Renal cortical epithelial cell (primary cell): ENCODE data around the gene VPS13D. TPM values are rescaled to one million over a fixed set of nuclear protein-coding genes. Genes with fewer than 3 reads are reported as not detected.
"Not testable (repeated sequence)": the region's sequence is repeated elsewhere in the genome, so short reads cannot be mapped to it uniquely, and the experiment has no call there.

Experiments used
- DNase-seq: peaks from one replicate; pipeline ENCODE4 v3.0.0-alpha.2; 2011; ENCODE audit warnings: low read depth
- total RNA-seq: library from RNA; depleted of rRNA; stranded (reverse); fragments of >200 nt; gene quantifications from 2 replicates; pipeline ENCODE4 v1.2.3, GENCODE V29; 2014

Gene VPS13D
- total RNA-seq, 1 donor from 2014 or later, result 74.1 TPM

DNA sequence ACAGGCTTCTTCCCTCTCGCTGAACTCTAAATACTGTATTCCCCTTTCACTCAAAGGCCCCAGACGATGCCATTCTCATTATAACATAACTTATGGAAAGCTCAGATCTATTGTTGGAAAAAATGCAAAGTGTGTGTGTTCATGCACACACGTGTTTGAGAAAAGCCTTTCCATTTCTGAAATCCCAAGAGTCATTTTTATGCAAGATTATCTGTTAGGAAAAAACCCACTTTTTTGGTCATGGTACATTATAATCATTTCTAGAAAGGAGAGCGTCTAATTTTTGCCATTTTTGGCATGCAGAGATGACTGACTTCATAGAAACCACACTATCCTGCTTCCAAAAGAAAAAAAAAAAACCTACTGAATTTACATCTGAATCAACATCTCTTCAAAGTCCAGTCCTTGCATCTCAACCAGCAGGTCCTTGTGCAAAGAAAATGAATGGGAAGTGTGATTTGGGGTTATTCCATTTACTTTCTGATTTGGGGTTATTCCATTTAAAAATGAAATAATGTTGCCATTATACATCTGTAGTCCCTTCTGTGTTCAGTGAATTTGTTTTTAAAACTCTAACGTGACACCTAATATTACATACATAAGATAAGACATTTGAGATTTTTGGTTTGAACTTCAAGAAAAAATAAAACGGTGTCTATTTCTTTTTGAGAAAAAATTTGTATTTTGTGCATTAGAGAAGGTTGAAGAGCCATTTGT, 237.9 kb downstream of the VPS13D start:
- DNase-seq, result no peak

DNA sequence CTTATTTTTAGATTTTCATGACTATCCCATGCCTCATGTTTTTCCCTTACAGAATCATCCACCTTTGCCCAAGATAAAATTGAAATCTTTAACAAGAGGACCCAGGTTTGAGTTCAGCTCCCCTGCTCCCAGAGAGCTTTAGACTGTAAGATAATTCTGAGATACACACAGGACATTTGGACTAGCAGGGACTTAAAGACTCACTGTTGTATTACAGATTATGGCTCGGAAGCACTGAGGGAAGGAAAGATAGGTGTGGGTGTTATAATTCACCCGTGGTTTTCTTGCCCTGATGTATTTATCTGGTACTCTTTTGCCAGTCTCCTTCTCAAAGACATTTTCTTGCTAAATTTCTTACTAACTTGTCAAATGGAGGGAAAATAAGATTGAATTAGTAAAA, 238.5 kb downstream of the VPS13D start:
- no peak for DNase-seq

DNA sequence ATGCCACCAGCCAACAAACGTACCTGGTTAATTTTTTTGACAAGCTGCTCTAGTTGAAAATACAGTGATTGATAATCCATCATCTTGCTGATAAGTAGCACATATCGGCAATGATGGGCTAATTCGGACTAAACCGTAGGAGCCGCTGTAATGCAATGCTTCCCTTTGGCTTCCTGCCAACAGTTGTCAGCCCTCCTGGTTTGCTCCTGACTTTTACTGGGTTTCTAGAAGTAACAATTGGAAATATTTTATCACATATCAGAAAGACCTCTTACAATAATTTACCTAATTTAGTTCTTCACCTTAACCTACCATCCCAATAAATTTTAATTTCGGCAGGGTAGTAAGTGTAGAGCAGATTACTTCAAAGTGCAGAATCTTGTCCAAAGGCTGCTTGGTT, 239.7 kb downstream of the VPS13D start:
- no peak for DNase-seq

DNA sequence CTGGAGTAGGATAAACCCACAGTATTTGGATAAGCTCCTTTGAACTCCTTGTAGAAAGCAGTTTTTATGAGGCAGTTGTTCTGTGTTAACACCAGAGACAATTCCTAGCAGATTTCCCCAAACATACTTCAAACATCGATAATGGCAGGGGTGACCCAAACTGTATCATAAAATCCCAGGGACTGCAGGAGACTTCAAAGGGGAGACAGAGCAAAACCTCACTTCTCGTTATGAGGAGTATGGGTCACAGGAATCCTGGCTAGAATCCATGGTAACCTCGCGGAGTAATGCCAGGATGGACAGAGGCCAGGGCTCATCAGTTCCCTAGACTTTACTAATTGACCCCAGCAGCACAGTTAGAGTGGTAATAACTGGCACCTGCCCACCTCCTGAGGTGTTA, 240.2 kb downstream of the VPS13D start:
- no peak for DNase-seq

DNA sequence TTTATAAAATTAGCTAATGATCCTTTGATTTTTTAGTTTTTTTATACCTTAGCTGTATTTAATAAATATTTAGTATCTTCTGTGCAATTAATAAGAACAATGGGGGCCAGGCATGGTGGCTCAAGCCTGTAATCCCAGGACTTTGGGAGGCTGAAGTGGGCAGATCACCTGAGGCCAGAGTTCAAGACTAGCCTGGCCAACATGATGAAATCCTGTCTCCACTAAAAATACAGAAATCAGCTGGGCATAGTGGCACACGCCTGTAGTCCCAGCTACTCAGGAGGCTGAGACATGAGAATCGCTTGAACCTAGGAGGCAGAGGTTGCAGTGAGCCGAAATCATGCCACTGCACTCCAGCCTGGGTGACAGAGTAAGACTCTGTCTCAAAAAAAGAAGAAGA, 241.1 kb downstream of the VPS13D start:
- DNase-seq, result not testable (repeated sequence)

DNA sequence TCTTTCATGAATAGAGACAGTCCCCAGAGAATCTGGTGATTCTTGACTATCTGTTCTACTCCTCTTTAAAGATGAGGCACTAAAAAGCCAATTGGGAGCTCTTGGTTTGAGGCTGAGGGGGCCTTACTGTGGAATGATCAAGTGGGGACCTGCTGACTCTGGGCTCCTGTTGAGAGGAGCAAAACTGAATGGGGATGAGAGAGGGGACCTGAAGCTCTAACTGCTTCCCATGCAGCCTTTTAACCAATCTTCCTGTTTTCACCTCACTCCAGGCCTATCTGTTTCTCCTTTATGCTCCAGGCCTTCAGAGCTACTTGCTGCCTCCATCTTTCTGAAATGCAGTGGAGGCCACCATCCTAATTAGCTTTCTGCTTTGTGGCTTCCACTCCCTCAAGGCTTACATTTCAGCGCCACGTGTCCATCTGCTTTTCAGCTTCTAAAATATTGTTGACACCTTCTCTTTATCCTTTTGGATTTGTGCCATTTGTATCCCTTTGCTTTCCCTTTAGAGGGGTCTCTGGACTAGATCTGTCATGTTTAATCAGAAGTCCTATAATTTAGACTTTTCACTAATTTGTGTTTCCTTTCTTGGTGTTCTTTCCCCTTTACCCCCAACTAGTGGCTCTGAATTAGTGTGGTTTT, 242.4 kb downstream of the VPS13D start:
- DNase-seq, result no peak

DNA sequence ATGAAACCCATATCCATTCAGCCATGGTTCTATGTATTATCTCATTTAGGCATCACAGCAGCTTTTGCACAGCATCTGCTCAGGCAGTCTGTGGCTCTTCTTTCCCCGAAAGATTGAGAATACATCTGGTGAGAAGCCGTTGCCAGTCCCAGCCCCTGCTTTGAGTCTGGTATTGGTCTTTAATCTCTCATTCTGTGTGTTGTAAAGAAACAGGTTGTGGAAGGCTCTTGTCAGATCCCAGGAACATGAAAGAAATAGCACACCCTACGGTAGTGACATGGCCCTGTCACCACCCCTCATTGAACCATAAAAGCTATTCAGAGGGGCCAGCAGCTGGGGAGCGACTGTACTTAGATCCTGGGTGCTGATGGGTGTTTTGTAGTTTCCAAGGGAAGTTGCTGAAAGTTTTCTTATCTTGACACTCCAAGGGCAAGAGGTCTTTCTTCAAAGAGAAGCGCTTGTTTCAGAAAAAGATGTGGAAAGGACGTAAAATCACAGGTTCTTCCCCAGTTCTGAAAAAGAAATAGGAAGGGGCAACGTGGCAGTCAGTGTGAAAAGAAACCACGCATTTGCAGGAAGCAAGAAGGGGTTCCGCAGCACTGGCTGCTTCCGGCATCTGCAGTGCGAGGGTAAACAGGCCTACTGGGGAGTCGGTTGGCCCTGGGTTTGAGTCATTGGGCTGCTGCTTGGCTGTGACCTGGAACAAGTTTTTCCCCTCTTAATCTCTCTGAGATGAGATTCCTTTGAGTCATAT, 243.1 kb downstream of the VPS13D start:
- DNase-seq, result no peak

DNA sequence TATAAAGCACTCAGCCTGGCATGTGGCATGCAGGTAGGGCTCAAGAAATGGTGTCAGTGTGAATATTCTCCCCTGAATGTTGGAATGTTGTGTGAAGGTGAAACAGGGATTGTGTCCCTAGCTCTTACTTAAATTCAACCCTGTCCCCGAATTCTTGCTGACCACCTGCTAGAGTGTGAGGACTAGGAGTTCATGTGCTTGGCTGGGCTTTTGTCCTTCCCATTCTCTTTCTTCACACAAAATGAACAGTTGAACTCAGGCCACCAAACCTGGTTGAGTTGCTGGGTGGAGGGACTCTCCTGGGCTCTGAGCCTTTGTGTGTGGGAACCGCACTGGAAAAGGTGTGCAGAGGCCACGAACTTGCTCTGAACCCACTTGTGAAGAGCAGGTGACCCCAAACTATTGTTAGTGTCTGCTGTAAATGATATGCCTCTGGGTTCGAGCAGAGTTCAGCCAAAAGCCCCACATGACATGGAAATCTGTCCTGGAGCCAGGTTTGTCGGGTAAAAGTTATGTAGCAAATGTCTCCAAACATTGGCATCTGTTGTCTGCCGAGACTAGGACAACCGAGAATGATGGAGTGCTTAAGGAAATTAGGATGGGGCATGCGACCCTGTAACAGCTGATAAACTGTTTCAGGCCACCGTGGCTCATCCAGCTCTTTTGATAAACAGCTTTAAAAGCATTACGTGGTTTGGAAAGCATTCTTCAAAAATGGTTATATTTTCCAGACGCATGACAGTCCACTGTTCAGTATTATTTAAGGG, 243.9 kb downstream of the VPS13D start:
- DNase-seq, result no peak

DNA sequence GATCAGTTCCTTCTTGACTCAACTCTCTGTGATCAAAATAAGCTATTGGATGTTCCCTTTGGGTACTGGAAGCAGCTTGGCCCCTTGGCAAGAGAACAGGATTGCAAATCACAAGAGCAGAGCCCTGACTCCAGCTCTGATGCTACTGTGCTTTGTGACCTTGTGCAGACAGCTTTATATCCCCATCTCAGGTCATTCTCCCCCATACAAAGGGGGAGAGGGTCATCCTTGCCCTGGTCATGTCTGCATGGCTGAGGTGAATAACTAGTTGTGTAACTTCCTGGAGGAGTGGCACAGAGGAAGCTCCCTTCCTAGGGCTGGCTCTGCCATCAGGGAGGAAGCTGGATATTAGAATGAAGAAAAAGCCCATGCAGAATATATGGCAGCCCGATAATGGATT, 245.3 kb downstream of the VPS13D start:
- DNase-seq, result no peak

DNA sequence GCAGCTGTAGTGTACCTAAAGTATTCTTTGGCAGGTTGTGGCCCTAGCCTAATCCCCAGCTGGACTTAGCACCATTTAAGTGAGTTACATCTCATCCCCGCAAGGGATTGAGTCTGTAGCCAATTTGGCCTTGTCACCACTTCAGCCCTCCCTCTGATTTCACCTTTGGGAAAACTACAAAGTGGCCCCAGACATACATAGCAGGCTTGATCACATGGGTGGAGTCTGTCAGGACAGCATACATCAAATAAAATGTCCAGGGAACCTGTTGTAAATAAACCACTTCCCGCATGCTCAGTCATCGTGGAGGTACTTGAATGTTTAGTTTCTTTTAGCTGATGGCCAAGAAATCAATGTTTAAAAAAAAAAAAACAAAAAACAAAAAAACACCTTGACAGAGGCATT, 245.7 kb downstream of the VPS13D start:
- no peak for DNase-seq

DNA sequence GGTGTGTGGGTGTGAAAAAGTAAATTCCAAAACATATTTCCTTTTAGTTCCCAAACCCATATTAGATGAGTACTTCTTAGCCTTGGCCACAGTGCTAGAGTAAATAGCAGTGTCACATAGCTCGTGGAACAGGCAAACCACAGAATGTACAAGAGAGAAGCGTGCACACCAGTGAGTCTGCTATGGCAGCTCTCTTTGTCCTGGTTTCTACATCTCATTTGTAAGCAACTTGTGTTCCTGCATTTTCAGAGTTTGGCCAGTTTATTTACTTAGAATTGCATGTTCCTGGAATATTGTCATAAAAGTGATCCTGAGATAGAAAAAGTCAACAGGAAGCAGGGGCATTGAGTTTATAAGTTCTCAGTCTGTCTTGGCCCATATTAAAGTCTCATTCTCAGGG, 246.1 kb downstream of the VPS13D start:
- DNase-seq, result peak; percentile 60

DNA sequence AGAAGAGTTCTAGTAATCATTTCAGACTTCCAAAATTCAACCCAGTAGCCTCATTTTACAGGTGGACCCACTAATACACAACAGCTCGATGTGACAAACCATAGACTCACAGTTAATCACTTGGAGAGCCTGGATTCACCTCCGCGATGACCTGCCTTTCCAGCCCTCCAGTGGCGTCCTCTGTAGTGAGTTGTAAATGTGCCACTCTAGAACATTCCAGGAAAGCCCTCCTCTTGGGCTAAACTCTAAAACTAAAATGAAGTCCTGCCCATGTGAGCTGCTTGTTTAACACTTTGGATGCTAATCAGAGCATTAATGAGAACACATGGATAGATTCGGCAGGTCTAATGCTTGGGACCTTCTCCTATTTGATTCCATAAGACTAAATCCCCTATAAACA, 247.5 kb downstream of the VPS13D start:
- DNase-seq, result no peak

DNA sequence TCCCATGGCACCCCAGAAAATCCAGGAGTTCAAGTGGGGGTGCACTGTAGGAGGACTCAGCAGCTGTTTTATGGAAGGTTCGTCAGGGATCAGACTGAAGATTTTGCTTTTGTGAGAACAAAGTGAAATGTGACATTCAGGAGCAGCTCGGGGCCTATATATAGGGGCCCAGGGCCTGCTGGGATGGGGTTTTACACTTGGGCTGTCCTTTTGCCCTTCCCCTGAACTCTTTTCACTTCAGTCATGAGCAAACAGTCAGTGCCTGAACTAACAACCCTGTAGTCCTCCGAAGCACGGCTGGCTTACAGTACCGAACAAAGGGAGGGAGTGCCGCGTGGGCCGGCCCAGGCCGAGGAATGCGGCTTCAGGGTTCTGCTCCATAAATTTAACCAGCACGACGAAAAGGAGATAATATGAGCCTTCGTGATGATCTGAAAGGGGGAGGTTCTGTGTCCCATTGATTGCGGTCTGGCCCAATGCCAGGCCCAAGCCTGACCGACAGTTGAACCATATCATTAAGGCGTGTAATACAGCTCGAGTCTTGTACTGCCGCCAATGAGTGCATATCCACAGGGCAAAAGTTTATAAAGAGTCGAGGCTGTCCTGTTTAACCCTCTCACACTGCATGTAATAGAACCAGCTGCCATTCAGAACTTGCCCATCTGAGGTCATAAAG, 248.2 kb downstream of the VPS13D start:
- DNase-seq, result peak; percentile 97

DNA sequence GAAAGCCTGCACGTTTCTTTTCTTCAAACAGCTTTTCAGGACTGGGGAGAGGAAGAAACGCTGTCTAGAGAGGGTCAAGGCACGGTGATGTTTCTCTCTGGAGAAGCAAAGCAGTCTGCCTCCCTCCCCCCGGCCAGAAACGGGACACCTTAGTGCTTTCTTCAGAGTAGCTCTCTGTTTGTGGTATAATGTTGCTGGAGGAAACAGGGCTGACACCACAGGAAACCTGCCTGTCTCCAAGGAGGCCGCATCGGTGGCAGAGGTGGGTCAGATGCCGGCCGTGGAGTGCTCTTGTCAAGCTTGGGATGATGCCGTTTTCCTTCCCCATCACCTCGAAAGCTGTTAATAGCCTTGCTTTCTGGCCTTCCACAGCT, 248.8 kb downstream of the VPS13D start:
- DNase-seq, result no peak

DNA sequence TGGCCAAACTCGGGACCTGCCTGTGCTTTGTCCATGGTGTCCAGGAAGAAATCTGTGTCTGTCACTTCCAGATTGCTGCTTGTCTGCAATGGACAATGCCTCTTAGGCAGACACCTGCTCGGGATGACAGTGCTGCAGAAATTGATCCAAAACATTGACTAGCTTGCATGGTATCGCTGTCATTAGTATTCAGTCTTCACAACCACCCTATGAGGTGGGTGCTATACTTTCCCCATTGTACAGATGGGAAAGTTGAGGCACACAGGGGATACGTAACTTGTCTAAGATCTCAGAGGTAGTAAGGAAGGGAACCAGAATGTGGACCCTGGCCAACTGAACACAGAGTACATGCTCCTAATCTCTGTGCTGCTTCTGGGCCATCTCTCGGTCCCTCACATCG, 249.5 kb downstream of the VPS13D start:
- DNase-seq, result no peak

DNA sequence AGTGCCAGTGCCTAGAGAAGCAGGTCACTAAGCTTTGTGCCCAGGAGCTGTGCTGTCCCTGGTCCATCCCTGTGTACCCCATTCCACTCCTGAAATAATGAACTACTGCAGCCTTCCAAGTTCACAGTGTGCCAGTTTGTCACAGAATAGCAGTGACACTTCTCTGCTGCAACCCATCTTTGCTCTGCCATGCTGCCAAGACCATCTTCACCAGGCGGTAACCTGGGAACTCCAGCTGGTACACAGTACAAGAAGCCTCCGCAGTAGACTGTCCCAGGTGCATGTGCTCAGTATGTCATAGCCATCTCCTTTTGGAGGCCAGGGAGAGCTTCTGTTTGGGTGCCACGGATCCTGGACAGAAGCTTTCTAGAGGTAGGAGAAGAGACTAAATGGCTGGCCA, 250.2 kb downstream of the VPS13D start:
- no peak for DNase-seq

DNA sequence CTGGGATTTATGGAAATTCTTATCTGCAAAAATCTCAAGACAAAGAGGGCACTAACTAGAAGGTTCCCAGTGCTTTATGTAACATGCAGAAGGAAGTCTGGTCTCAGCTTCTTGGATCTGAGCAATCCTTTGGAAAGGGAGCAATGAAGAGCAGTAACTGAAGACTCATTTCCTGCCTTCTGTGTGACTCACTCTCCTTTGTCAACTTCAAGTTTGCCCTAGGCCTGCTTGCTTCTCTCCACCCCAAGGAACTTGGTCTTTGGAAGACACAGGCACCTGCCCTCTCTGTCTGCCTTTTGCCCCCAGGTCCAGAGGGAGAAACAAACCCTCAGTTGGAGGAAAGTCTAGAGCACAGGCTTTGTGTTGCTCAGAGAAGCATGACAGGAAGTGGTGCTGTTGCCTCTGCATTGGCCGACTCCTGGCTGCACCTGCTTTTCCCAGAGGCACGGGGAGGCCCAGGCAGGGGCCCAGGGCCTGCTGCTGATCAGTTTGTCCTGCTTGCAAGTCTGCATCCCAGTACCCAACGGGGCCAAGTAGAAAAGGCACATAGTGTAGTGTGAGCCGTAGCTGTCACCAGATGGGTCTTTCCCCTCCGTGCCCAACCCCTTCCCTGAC, 251.0 kb downstream of the VPS13D start:
- peak; percentile 95 for DNase-seq

DNA sequence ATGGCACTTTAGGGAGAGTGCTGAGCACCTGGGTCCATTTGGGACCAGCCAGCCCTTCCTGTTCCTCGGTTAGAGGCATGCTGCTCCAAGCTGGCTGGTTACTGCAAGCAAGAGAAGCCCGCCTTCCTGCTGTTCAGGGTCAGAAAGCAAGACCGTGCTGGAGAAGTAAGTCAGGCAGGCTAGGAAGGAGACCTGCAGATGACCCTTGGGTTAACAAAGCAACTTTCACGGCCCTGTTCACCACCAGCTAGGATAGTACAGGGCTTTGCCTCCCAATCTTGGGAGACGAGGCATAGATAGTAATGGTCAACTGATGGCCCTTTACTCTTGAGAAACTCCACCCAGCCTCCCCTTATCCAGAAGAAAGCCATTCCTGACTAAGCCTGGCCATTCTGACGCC, 252.1 kb downstream of the VPS13D start:
- no peak for DNase-seq

DNA sequence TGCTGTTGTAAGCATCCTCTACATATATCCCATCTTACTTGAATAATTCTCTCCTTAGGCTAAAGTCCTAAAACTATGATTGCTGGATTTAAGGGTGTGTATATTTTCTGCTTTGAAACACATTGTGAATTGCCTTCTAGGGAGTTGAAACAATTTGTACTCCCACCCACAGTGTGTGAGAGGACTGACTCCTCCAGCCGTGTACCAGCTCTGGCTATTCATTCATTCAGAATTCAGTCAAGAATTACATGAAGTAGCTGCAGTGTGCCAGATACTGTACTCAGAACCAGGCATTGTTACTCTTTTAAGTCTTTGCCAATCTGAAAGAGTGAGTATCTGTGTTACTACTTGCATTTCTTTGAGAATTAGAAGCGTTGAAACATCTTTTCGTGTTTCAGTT, 253.2 kb downstream of the VPS13D start:
- no peak for DNase-seq

DNA sequence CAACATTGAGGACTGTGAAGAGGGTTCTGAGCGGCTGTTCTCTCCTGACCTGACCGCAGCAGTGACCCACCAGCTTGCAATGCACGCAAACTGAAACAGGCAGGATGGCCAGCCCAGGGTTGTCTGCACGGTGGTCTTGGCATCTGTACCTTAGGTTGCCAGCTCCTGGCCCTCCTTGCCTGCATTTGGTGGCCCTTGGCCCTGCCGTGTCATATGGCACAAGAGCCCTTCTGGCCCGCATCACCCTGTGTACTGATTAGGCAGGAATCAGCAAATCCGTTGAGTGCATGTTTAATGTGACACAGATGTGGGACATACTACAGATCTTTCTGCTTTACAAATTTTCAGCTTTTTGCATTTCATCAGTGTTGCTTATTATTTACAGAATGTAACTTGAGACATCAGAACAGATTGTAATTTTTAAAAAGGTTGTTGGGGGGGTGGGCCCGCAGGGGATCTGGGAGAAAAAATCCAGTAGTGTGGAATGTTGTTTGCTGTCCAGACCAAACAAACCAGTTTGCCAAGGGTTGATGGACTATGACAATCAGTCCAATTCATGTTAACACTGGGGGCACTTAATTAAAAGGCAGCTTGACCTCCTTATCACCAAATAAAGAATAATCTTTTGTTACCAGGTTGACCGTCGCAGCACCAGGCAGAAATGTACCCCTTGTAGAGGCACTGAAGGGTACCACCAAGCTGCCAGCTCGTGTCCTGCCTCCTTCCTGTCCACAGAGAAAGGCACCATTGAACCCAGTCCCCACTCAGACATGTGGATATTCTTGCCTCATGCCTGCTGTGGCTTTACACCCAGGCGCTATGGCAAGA, 255.6 kb downstream of the VPS13D start:
- no peak for DNase-seq

DNA sequence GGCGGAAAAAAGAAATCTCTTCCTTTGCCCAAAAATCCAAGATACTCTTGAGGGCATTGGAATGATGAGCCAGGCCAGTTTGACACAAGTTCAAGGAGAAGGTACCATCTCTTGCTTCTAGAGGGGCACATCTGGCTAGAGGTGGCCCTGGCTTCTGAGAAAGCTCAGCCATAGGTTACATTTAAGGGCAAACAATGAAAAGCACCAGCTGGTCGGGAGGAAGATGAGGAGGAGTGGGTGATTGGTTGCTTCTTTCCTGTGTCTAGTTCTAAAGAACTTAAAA, 256.2 kb downstream of the VPS13D start:
- DNase-seq, result no peak
